HepG2 (cell line): ENCODE data around the gene PGK1. TPM values are rescaled to one million over a fixed set of nuclear protein-coding genes. Genes with fewer than 3 reads are reported as not detected.
A peak's percentile ranks its signal among the peaks of the same experiment; 100 is the strongest.

ENCODE experiments used
- ATRX ChIP-seq: sonication (generic); formaldehyde crosslinking; IDR thresholded peaks from 2 replicates; pipeline ENCODE4 v1.4.0; 2020; ENCODE audit warnings: missing genetic modification reagents, borderline replicate concordance
- HES4 ChIP-seq: sonication (generic); formaldehyde crosslinking; IDR thresholded peaks from 2 replicates; pipeline ENCODE4 v1.9.0; 2021; ENCODE audit warnings: mild to moderate bottlenecking, missing genetic modification reagents, borderline replicate concordance
- NAIF1 ChIP-seq: sonication (generic); formaldehyde crosslinking; IDR thresholded peaks from 2 replicates; pipeline ENCODE4 v1.5.0; 2020; ENCODE audit warnings: mild to moderate bottlenecking, missing genetic modification reagents, borderline replicate concordance
- NCOA2 ChIP-seq: sonication (generic); formaldehyde crosslinking; IDR thresholded peaks from 2 replicates; pipeline ENCODE4 v1.8.0; 2022; ENCODE audit warnings: inconsistent platforms
- POLR2AphosphoS2 ChIP-seq: IDR thresholded peaks from 2 replicates; pipeline ENCODE4 v1.6.1; 2011; ENCODE audit warnings: low read depth, low read length, improper control_type of control experiment
- TCF12 ChIP-seq, 2 experiments: fragments of 450-650 bp in 1 of 2; sonication (generic) in 1 of 2; formaldehyde crosslinking in 1 of 2; IDR thresholded peaks; 2 replicates each; pipeline versions ENCODE4 v1.6.1 to v1.8.0; 2017 to 2022; ENCODE audit warnings: antibody characterized with exemption in 1 of 2, mild to moderate bottlenecking in 1 of 2, missing genetic modification reagents in 1 of 2, moderate library complexity in 1 of 2
- THAP11 ChIP-seq: IDR thresholded peaks from 2 replicates; pipeline ENCODE4 v1.6.1; 2016; ENCODE audit warnings: missing biosample characterization, missing genetic modification reagents
- ZC3H13 ChIP-seq: sonication (generic); formaldehyde crosslinking; IDR thresholded peaks from 2 replicates; pipeline ENCODE4 v1.8.1; 2023; ENCODE audit warnings: mild to moderate bottlenecking, missing genetic modification reagents, moderate library complexity
- ZFX ChIP-seq: sonication (generic); formaldehyde crosslinking; IDR thresholded peaks from 2 replicates; pipeline ENCODE4 v1.4.0; 2020; ENCODE audit warnings: mild to moderate bottlenecking, low read depth, missing genetic modification reagents, moderate library complexity
- ZMYM2 ChIP-seq: sonication (generic); formaldehyde crosslinking; IDR thresholded peaks from 2 replicates; pipeline ENCODE4 v1.8.0; 2022; ENCODE audit warnings: mild to moderate bottlenecking, missing genetic modification reagents
- ZNF10 ChIP-seq: sonication (generic); formaldehyde crosslinking; IDR thresholded peaks from 2 replicates; pipeline ENCODE4 v1.4.0; 2020; ENCODE audit warnings: mild to moderate bottlenecking, low read depth, missing genetic modification reagents, borderline replicate concordance
- ZNF430 ChIP-seq: sonication (generic); formaldehyde crosslinking; IDR thresholded peaks from 2 replicates; pipeline ENCODE4 v1.9.0; 2021; ENCODE audit warnings: mild to moderate bottlenecking, missing genetic modification reagents
- ZNF460 ChIP-seq: sonication (generic); formaldehyde crosslinking; IDR thresholded peaks from 2 replicates; pipeline ENCODE4 v1.5.1; 2020; ENCODE audit warnings: missing genetic modification reagents, mild to moderate bottlenecking, borderline replicate concordance
- ZNF614 ChIP-seq: IDR thresholded peaks from 2 replicates; pipeline ENCODE4 v1.6.1; 2018; ENCODE audit warnings: missing biosample characterization, missing genetic modification reagents, inconsistent platforms, borderline replicate concordance
- ZSCAN25 ChIP-seq: sonication (generic); formaldehyde crosslinking; IDR thresholded peaks from 2 replicates; pipeline ENCODE4 v1.8.0; 2022; ENCODE audit warnings: mild to moderate bottlenecking, missing genetic modification reagents
- ZSCAN30 ChIP-seq: sonication (generic); formaldehyde crosslinking; IDR thresholded peaks from 2 replicates; pipeline ENCODE4 v1.5.0; 2020; ENCODE audit warnings: mild to moderate bottlenecking, missing genetic modification reagents
- polyA plus RNA-seq, 8 experiments: library from polyadenylated mRNA; depleted of rRNA in 3 of 8; stranded (reverse) in 7 of 8; unstranded in 1 of 8; fragments of >200 nt; fragmentation: Illumina TruSeq in 4 of 8; extraction: Trizol in 4 of 8; gene quantifications; 2 replicates each; pipeline versions ENCODE4 v1.2.1 to v1.2.3, GENCODE V29; 2011 to 2016; ENCODE audit warnings: low read depth in 4 of 8, missing spikeins in 1 of 8, mixed read lengths in 1 of 8; ENCODE audit not compliant: insufficient read depth in 1 of 8
- total RNA-seq, 5 experiments: library from RNA; depleted of rRNA; stranded (reverse); fragments of >200 nt; fragmentation: Illumina TruSeq; extraction: Trizol; gene quantifications; 2 replicates each; pipeline ENCODE4 v1.2.3, GENCODE V29; 2016; ENCODE audit warnings: low read depth in 1 of 5
- TF ChIP-seq, protein P1 (sequence below): sonication (generic); formaldehyde crosslinking; IDR thresholded peaks from 2 replicates; pipeline ENCODE4; 2020; ENCODE audit warnings: missing genetic modification reagents, mild to moderate bottlenecking, borderline replicate concordance
- TF ChIP-seq, protein P2 (sequence below): sonication (generic); formaldehyde crosslinking; IDR thresholded peaks from 2 replicates; pipeline ENCODE4 v1.5.0; 2020; ENCODE audit warnings: mild to moderate bottlenecking, missing genetic modification reagents, moderate library complexity
- TF ChIP-seq, protein P3 (sequence below), 2 experiments: IDR thresholded peaks; 2 replicates each; pipeline ENCODE4 v1.6.1; 2011 to 2012; ENCODE audit warnings: low read length in 2 of 2, borderline replicate concordance in 1 of 2, low read depth in 1 of 2, mild to moderate bottlenecking in 1 of 2, moderate library complexity in 1 of 2

Gene PGK1
- total and polyA plus RNA-seq, 2 of the 13 experiments (the other 11 are each of a cell fraction or from before 2014, with no cell fraction given) = 325 to 1,274 TPM

DNA sequence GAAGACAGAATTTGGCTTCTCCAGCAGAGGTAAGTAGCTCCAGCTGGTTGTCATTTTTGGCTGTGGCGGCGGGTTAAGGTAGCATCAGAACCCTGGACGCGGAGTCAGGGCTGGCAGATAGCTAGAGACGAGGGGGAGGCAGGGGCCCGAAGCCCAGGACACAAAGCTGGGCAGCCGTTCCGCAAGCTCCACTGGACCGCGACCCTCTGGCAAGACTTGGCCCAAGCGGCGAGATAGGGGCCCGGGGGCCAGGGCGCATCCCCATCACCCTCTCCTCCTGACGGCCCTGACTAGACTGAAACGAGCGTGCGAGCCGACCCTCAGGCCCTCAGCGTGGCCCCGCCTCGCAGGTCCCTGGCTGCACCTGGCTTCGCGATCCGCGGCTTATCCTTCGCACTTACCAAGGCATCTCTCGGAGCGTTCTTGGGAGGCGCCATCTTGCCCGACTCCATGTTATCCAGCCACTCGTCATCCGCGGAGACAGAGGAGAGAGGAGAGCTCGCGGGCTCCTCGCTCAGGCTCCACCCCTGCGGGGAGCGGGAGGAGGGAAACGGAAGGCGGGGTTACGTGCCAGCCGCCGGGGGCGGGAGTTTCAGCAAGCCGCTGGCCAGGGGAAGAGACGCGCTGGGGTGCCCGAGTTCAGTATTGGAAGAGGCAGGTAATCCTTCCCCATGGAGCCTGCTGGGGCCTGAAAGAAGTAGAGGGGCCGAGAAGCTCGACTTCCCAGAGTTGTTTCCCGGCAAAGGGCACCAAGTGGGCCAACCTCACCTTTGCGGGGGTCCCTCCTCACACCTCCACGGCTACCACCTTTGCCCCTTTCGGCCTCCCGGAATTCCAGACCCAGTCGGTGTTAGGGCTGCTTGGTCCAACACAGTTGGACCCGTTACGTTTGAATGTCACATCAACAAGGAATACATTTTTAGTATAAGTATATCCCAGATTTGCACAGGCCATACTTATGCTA is 35.4 kb downstream of the PGK1 start, which contains the start of gene TAF9B (continued):
- TF ChIP-seq, protein P1, sequence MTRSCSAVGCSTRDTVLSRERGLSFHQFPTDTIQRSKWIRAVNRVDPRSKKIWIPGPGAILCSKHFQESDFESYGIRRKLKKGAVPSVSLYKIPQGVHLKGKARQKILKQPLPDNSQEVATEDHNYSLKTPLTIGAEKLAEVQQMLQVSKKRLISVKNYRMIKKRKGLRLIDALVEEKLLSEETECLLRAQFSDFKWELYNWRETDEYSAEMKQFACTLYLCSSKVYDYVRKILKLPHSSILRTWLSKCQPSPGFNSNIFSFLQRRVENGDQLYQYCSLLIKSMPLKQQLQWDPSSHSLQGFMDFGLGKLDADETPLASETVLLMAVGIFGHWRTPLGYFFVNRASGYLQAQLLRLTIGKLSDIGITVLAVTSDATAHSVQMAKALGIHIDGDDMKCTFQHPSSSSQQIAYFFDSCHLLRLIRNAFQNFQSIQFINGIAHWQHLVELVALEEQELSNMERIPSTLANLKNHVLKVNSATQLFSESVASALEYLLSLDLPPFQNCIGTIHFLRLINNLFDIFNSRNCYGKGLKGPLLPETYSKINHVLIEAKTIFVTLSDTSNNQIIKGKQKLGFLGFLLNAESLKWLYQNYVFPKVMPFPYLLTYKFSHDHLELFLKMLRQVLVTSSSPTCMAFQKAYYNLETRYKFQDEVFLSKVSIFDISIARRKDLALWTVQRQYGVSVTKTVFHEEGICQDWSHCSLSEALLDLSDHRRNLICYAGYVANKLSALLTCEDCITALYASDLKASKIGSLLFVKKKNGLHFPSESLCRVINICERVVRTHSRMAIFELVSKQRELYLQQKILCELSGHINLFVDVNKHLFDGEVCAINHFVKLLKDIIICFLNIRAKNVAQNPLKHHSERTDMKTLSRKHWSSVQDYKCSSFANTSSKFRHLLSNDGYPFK (CRISPR knock-in tag) = peak; percentile 63; the same call in 1 of the 2 replicates
- TF ChIP-seq NAIF1 (CRISPR knock-in tag) = no peak
- TF ChIP-seq ZSCAN25 = peak; percentile 92
- TF ChIP-seq ZNF430 = peak; percentile 76; the same call in 1 of the 2 replicates
- peak; percentile 52 for TF ChIP-seq ZFX (CRISPR knock-in tag)
- TF ChIP-seq, protein P2, sequence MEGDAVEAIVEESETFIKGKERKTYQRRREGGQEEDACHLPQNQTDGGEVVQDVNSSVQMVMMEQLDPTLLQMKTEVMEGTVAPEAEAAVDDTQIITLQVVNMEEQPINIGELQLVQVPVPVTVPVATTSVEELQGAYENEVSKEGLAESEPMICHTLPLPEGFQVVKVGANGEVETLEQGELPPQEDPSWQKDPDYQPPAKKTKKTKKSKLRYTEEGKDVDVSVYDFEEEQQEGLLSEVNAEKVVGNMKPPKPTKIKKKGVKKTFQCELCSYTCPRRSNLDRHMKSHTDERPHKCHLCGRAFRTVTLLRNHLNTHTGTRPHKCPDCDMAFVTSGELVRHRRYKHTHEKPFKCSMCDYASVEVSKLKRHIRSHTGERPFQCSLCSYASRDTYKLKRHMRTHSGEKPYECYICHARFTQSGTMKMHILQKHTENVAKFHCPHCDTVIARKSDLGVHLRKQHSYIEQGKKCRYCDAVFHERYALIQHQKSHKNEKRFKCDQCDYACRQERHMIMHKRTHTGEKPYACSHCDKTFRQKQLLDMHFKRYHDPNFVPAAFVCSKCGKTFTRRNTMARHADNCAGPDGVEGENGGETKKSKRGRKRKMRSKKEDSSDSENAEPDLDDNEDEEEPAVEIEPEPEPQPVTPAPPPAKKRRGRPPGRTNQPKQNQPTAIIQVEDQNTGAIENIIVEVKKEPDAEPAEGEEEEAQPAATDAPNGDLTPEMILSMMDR (CRISPR knock-in tag) = peak; percentile 23; the same call in 1 of the 2 replicates
- peak; percentile 68; the same call in 1 of the 2 replicates for TF ChIP-seq POLR2AphosphoS2
- peak; percentile 77 for TF ChIP-seq ZC3H13 (CRISPR knock-in tag)
- no peak for TF ChIP-seq ZNF614 (CRISPR knock-in tag)
- no peak for TF ChIP-seq ZSCAN30 (CRISPR knock-in tag)
- no peak for TF ChIP-seq HES4 (CRISPR knock-in tag)
- TF ChIP-seq NCOA2 (CRISPR knock-in tag) = no peak
- no peak for TF ChIP-seq ATRX (CRISPR knock-in tag)
- no peak for TF ChIP-seq ZMYM2 (CRISPR knock-in tag)
- no peak for TF ChIP-seq TCF12 (IDR thresholded peaks at IDR 0.05)
- TF ChIP-seq TCF12 (CRISPR knock-in tag; IDR thresholded peaks at IDR 0.05) = 0 out of 2 replicates have a peak, but pooled peaks have one; percentile 43
- TF ChIP-seq, protein P3, sequence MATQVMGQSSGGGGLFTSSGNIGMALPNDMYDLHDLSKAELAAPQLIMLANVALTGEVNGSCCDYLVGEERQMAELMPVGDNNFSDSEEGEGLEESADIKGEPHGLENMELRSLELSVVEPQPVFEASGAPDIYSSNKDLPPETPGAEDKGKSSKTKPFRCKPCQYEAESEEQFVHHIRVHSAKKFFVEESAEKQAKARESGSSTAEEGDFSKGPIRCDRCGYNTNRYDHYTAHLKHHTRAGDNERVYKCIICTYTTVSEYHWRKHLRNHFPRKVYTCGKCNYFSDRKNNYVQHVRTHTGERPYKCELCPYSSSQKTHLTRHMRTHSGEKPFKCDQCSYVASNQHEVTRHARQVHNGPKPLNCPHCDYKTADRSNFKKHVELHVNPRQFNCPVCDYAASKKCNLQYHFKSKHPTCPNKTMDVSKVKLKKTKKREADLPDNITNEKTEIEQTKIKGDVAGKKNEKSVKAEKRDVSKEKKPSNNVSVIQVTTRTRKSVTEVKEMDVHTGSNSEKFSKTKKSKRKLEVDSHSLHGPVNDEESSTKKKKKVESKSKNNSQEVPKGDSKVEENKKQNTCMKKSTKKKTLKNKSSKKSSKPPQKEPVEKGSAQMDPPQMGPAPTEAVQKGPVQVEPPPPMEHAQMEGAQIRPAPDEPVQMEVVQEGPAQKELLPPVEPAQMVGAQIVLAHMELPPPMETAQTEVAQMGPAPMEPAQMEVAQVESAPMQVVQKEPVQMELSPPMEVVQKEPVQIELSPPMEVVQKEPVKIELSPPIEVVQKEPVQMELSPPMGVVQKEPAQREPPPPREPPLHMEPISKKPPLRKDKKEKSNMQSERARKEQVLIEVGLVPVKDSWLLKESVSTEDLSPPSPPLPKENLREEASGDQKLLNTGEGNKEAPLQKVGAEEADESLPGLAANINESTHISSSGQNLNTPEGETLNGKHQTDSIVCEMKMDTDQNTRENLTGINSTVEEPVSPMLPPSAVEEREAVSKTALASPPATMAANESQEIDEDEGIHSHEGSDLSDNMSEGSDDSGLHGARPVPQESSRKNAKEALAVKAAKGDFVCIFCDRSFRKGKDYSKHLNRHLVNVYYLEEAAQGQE (IDR thresholded peaks at IDR 0.05; ENCODE audit: borderline replicate concordance in 1 of 2, low read depth in 1 of 2, low read length in 2 of 2) = no peak
- TF ChIP-seq ZNF460 = no peak
- no peak for TF ChIP-seq THAP11
- TF ChIP-seq ZNF10 (CRISPR knock-in tag) = no peak
